ENCODE data around the gene MYOCD. TPM values are rescaled to one million over a fixed set of nuclear protein-coding genes. Genes with fewer than 3 reads are reported as not detected.

Gene MYOCD
- total RNA-seq, 6 experiments from 2014 or later, result 0.07 to 2.4 (median 0.11) TPM

DNA sequence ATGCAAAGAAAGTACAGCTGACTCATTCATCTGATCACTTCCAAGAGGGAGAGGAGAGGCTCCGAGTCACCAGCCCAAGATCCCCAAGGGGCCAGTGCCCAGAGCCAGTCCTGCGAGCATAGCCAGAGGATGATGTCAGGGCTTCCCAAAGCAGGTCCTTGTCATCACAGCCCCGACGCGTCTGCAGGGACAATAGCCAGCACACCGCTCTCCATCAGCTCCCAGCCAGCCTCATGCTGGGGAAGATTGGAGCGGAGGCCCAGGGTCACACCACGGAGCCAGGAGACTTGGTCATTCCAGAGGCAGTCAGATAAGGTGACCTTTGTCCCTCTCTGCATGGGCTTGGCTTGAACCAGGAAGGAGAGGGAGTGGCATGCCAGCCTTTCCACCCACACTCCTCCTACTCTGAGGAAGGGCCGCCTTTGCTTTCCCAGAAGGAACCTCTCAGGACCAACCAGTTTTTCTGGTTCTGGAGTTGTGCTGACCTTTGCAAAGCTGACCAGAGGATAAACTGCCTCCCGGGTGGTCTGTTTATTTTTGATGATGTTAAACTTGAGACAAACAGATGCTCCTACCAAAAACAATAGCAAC is 65.3 kb downstream of the MYOCD start:
- intact Hi-C loops (cut with DNase I), result no loop called here
- TF ChIP-seq, protein P1, sequence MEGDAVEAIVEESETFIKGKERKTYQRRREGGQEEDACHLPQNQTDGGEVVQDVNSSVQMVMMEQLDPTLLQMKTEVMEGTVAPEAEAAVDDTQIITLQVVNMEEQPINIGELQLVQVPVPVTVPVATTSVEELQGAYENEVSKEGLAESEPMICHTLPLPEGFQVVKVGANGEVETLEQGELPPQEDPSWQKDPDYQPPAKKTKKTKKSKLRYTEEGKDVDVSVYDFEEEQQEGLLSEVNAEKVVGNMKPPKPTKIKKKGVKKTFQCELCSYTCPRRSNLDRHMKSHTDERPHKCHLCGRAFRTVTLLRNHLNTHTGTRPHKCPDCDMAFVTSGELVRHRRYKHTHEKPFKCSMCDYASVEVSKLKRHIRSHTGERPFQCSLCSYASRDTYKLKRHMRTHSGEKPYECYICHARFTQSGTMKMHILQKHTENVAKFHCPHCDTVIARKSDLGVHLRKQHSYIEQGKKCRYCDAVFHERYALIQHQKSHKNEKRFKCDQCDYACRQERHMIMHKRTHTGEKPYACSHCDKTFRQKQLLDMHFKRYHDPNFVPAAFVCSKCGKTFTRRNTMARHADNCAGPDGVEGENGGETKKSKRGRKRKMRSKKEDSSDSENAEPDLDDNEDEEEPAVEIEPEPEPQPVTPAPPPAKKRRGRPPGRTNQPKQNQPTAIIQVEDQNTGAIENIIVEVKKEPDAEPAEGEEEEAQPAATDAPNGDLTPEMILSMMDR (IDR thresholded peaks at IDR 0.05), result no peak
- TF ChIP-seq POLR2A (IDR thresholded peaks at IDR 0.05), result no peak
- H3K4me3 ChIP-seq, result no peak overlapping the region
- no peaks in the 10 kb centered on the region for H3K4me1 ChIP-seq
- WGBS (ENCODE audit: insufficient coverage, low coverage, low lambda C conversion rate, missing lambda C conversion rate), result 2% methylated on average over 7 of the region's 10 CpGs
- H3K27me3 ChIP-seq, result no peaks in the 10 kb centered on the region
- no peak overlapping the region for H3K27ac ChIP-seq
- H3K9me3 ChIP-seq, result no peaks in the 10 kb centered on the region
- H3K36me3 ChIP-seq, result no peaks in the 10 kb centered on the region
- DNase-seq (no peak), ATAC-seq (peak in 3 of 4 donors; percentile 46 to 58 (median 53))

DNA sequence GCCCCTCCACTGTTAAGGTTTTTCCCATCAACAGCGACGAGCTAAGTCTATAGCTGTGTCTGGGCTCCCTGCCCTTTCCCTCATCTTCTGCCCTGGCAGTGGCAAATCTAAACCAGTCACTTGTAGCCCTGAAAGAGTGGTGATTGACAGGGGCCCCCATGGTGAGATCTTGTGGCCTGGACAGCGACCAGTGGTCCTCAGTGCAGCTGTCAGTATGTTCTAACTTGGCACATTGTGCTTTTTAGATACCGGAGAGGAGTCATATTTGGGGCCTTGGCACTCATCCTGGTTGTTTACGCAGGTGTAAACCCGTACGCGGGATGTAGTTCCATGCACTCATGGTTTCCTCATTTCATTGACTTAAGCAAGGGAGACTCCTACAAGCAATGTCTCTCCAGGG is 66.1 kb downstream of the MYOCD start:
- DNase-seq (no peak), ATAC-seq (no peak)
- Histone ChIP-seq H3K27me3 (no peaks in the 10 kb centered on the region), H3K4me1 (no peaks in the 10 kb centered on the region), H3K27ac (no peak overlapping the region), H3K36me3 (no peaks in the 10 kb centered on the region), H3K4me3 (no peak overlapping the region), H3K9me3 (no peaks in the 10 kb centered on the region)
- TF ChIP-seq POLR2A (IDR thresholded peaks at IDR 0.05), result no peak
- TF ChIP-seq, protein P1 (IDR thresholded peaks at IDR 0.05), result no peak
- intact Hi-C loops (cut with DNase I), result no loop called here
- WGBS (ENCODE audit: insufficient coverage, low coverage, low lambda C conversion rate, missing lambda C conversion rate), result 50% methylated on average over 1 of the region's 8 CpGs

DNA sequence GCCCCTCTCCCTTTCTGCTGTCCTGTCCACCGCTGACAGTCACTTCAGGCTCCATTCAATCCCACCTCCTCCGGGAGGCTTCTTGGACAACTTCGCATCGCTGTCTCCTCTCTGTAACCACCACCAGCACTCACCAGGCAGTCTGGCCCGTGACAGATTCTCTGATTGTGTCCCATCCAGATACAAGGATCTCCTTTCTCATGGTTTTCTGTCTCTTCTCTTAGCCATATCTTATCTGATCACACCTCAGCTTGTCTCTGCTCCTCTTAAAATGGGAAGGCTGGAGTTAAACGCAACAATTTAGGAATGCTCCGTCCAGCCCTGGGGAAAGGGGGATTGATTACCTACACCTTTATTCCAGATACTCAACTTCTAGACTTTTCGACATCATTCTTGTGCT is 66.7 kb downstream of the MYOCD start:
- intact Hi-C loops (cut with DNase I), result no loop called here
- H3K4me3 ChIP-seq, result no peak overlapping the region
- H3K9me3 ChIP-seq, result no peaks in the 10 kb centered on the region
- H3K36me3 ChIP-seq, result no peaks in the 10 kb centered on the region
- no peak for TF ChIP-seq POLR2A (IDR thresholded peaks at IDR 0.05)
- TF ChIP-seq, protein P1 (IDR thresholded peaks at IDR 0.05), result no peak
- no peaks in the 10 kb centered on the region for H3K27me3 ChIP-seq
- 50% methylated on average over 8 of the region's 8 CpGs for WGBS (ENCODE audit: insufficient coverage, low coverage, low lambda C conversion rate, missing lambda C conversion rate)
- DNase-seq (no peak), ATAC-seq (no peak)
- H3K4me1 ChIP-seq, result no peaks in the 10 kb centered on the region
- H3K27ac ChIP-seq, result no peak overlapping the region

- WGBS (ENCODE audit: insufficient coverage, low coverage, low lambda C conversion rate, missing lambda C conversion rate), result 32% methylated on average over 7 of the region's 7 CpGs
- intact Hi-C loops (cut with DNase I), result no loop called here
- no peaks in the 10 kb centered on the region for H3K9me3 ChIP-seq
- H3K27me3 ChIP-seq, result no peaks in the 10 kb centered on the region
- H3K4me3 ChIP-seq, result no peak overlapping the region
- DNase-seq (no peak), ATAC-seq (peak in 1 of 4 donors; percentile 30)
- TF ChIP-seq POLR2A (IDR thresholded peaks at IDR 0.05), result no peak
- TF ChIP-seq, protein P1 (IDR thresholded peaks at IDR 0.05), result no peak
- no peaks in the 10 kb centered on the region for H3K36me3 ChIP-seq
- no peaks in the 10 kb centered on the region for H3K4me1 ChIP-seq
- H3K27ac ChIP-seq, result no peak overlapping the region
These were observed 69.2 kb downstream of the MYOCD start for GRCh38 chr17:12734926-12735325.

GRCh38 chr17:12735517-12735916 is 69.8 kb downstream of the MYOCD start:
- Histone ChIP-seq H3K27me3 (no peaks in the 10 kb centered on the region), H3K4me1 (no peaks in the 10 kb centered on the region), H3K36me3 (no peaks in the 10 kb centered on the region), H3K4me3 (no peak overlapping the region), H3K27ac (no peak overlapping the region), H3K9me3 (no peaks in the 10 kb centered on the region)
- no peak for TF ChIP-seq POLR2A (IDR thresholded peaks at IDR 0.05)
- TF ChIP-seq, protein P1 (IDR thresholded peaks at IDR 0.05), result no peak
- DNase-seq (no peak), ATAC-seq (no peak)
- WGBS (ENCODE audit: insufficient coverage, low coverage, low lambda C conversion rate, missing lambda C conversion rate), result 59% methylated on average over 8 of the region's 8 CpGs
- intact Hi-C loops (cut with DNase I), result no loop called here

Measured in right lobe of liver (tissue), 6 donors.